ENCODE measurements around the gene PRKAR1B.

PRKAR1B gene

GRCh38 chr7:751826-752225 is 24.7 kb upstream of the PRKAR1B start:
- Histone ChIP-seq H3K27ac (no peak overlapping the region), H3K9me3 (no peaks in the 10 kb centered on the region), H3K27me3 (no peaks in the 10 kb centered on the region), H3K4me3 (ENCODE audit: low read depth in 1 of 2, low read length in 1 of 2) (no peak overlapping the region), H3K36me3 (peaks cover 16% of the 10 kb centered on the region), H3K4me1 (ENCODE audit: control insufficient read depth in 1 of 2, insufficient read depth in 1 of 2, low read depth in 1 of 2, low read length in 1 of 2) (no peaks in the 10 kb centered on the region)
- no peak for TF ChIP-seq CTCF (IDR thresholded peaks at IDR 0.05)

- TF ChIP-seq CTCF (IDR thresholded peaks at IDR 0.05), result no peak
- no peak overlapping the region for H3K4me3 ChIP-seq (ENCODE audit: low read depth in 1 of 2, low read length in 1 of 2)
- no peaks in the 10 kb centered on the region for H3K27me3 ChIP-seq
- no peak overlapping the region for H3K27ac ChIP-seq
- peaks cover 10% of the 10 kb centered on the region for H3K36me3 ChIP-seq
- no peaks in the 10 kb centered on the region for H3K4me1 ChIP-seq (ENCODE audit: control insufficient read depth in 1 of 2, insufficient read depth in 1 of 2, low read depth in 1 of 2, low read length in 1 of 2)
- no peaks in the 10 kb centered on the region for H3K9me3 ChIP-seq
These were observed 23.2 kb upstream of the PRKAR1B start for GRCh38 chr7:750111-750905.

- no peaks in the 10 kb centered on the region for H3K36me3 ChIP-seq
- no peaks in the 10 kb centered on the region for H3K4me1 ChIP-seq (ENCODE audit: control insufficient read depth in 1 of 2, insufficient read depth in 1 of 2, low read depth in 1 of 2, low read length in 1 of 2)
- H3K4me3 ChIP-seq (ENCODE audit: low read depth in 1 of 2, low read length in 1 of 2), result no peak overlapping the region
- H3K9me3 ChIP-seq, result no peaks in the 10 kb centered on the region
- no peak for TF ChIP-seq CTCF (IDR thresholded peaks at IDR 0.05)
- H3K27me3 ChIP-seq, result no peaks in the 10 kb centered on the region
- no peak overlapping the region for H3K27ac ChIP-seq
These were observed 22.1 kb upstream of the PRKAR1B start for GRCh38 chr7:749140-749551.

- H3K36me3 ChIP-seq, result no peaks in the 10 kb centered on the region
- no peak overlapping the region for H3K27ac ChIP-seq
- TF ChIP-seq CTCF (IDR thresholded peaks at IDR 0.05), result no peak
- no peak overlapping the region for H3K4me3 ChIP-seq (ENCODE audit: low read depth in 1 of 2, low read length in 1 of 2)
- no peaks in the 10 kb centered on the region for H3K4me1 ChIP-seq (ENCODE audit: control insufficient read depth in 1 of 2, insufficient read depth in 1 of 2, low read depth in 1 of 2, low read length in 1 of 2)
- no peaks in the 10 kb centered on the region for H3K27me3 ChIP-seq
- no peaks in the 10 kb centered on the region for H3K9me3 ChIP-seq
These were observed 21.4 kb upstream of the PRKAR1B start for GRCh38 chr7:748446-748845.

GRCh38 chr7:747186-747585 is 20.1 kb upstream of the PRKAR1B start:
- no peak overlapping the region for H3K27ac ChIP-seq
- no peaks in the 10 kb centered on the region for H3K4me1 ChIP-seq (ENCODE audit: control insufficient read depth in 1 of 2, insufficient read depth in 1 of 2, low read depth in 1 of 2, low read length in 1 of 2)
- H3K27me3 ChIP-seq, result no peaks in the 10 kb centered on the region
- H3K9me3 ChIP-seq, result no peaks in the 10 kb centered on the region
- no peaks in the 10 kb centered on the region for H3K36me3 ChIP-seq
- no peak overlapping the region for H3K4me3 ChIP-seq (ENCODE audit: low read depth in 1 of 2, low read length in 1 of 2)
- no peak for TF ChIP-seq CTCF (IDR thresholded peaks at IDR 0.05)

All from neutrophil (primary cell).